Measurements from ENCODE around the gene FNDC3B. TPM values are rescaled to one million over a fixed set of nuclear protein-coding genes. Genes with fewer than 3 reads are reported as not detected.
"Not testable (repeated sequence)": the region's sequence is repeated elsewhere in the genome, so short reads cannot be mapped to it uniquely, and the experiment has no call there.

FNDC3B gene
- total RNA-seq, 2 donors from 2014 or later = 27.0 to 41.6 TPM

- H3K27ac Mint-ChIP-seq = peak overlapping the region; percentile 95
These were observed 461 bp upstream of the FNDC3B start for GRCh38 chr3:172038798-172039435.

GRCh38 chr3:172040078-172040980 is 951 bp downstream of the FNDC3B start:
- peaks cover 2% of the 10 kb centered on the region for H3K36me3 Mint-ChIP-seq (ENCODE audit: low read depth)
- no peak for ATAC-seq
- peak overlapping the region; percentile 95 for H3K27ac Mint-ChIP-seq

More at GRCh38 chr3:172038798-172039435, 461 bp upstream of the FNDC3B start:
- Mint-ChIP-seq H3K4me3 (peak overlapping the region; percentile 99), H3K4me1 (peaks cover 25% of the 10 kb centered on the region), H3K27me3 (no peaks in the 10 kb centered on the region), H3K36me3 (ENCODE audit: low read depth) (peaks cover 2% of the 10 kb centered on the region)
- H3K9me3 ChIP-seq (ENCODE audit: control insufficient read depth, low read length, poor library complexity, severe bottlenecking) = no peaks in the 10 kb centered on the region
- no peak for DNase-seq
- peak; percentile 13 for ATAC-seq

GRCh38 chr3:172040981-172041963 is 1.9 kb downstream of the FNDC3B start:
- ATAC-seq (no peak), DNase-seq (no peak)
- Mint-ChIP-seq H3K4me3 (peak overlapping the region; percentile 85), H3K36me3 (ENCODE audit: low read depth) (peaks cover 2% of the 10 kb centered on the region), H3K27ac (peak overlapping the region; percentile 92), H3K27me3 (no peaks in the 10 kb centered on the region), H3K4me1 (peaks cover 28% of the 10 kb centered on the region)
- no peaks in the 10 kb centered on the region for H3K9me3 ChIP-seq (ENCODE audit: control insufficient read depth, low read length, poor library complexity, severe bottlenecking)

More at GRCh38 chr3:172040078-172040980, 951 bp downstream of the FNDC3B start:
- H3K4me1 Mint-ChIP-seq = peaks cover 22% of the 10 kb centered on the region
- DNase-seq = peak; percentile 19 to 45 (median 38)
- no peaks in the 10 kb centered on the region for H3K27me3 Mint-ChIP-seq
- no peaks in the 10 kb centered on the region for H3K9me3 ChIP-seq (ENCODE audit: control insufficient read depth, low read length, poor library complexity, severe bottlenecking)
- peak overlapping the region; percentile 99 for H3K4me3 Mint-ChIP-seq

GRCh38 chr3:172042136-172042662 is 2.8 kb downstream of the FNDC3B start:
- Mint-ChIP-seq H3K36me3 (ENCODE audit: low read depth) (peaks cover 2% of the 10 kb centered on the region), H3K27ac (peak overlapping the region; percentile 92), H3K27me3 (no peaks in the 10 kb centered on the region), H3K4me3 (peak overlapping the region; percentile 85), H3K4me1 (peaks cover 31% of the 10 kb centered on the region)
- no peaks in the 10 kb centered on the region for H3K9me3 ChIP-seq (ENCODE audit: control insufficient read depth, low read length, poor library complexity, severe bottlenecking)
- no peak for ATAC-seq
- no peak for DNase-seq

GRCh38 chr3:172042663-172043179 is 3.3 kb downstream of the FNDC3B start:
- H3K9me3 ChIP-seq (ENCODE audit: control insufficient read depth, low read length, poor library complexity, severe bottlenecking); H3K27ac Mint-ChIP-seq; H3K4me3 Mint-ChIP-seq; H3K27me3 Mint-ChIP-seq; ATAC-seq; H3K36me3 Mint-ChIP-seq (ENCODE audit: low read depth); DNase-seq: not testable (repeated sequence)
- peaks cover 31% of the 10 kb centered on the region for H3K4me1 Mint-ChIP-seq

- ATAC-seq = no peak
- H3K36me3 Mint-ChIP-seq (ENCODE audit: low read depth) = peaks cover 2% of the 10 kb centered on the region
- peak overlapping the region; percentile 31 for H3K4me3 Mint-ChIP-seq
- no peak for DNase-seq
- H3K27ac Mint-ChIP-seq = no peak overlapping the region
- H3K4me1 Mint-ChIP-seq = peaks cover 32% of the 10 kb centered on the region
- no peaks in the 10 kb centered on the region for H3K27me3 Mint-ChIP-seq
- no peaks in the 10 kb centered on the region for H3K9me3 ChIP-seq (ENCODE audit: control insufficient read depth, low read length, poor library complexity, severe bottlenecking)
These were observed 3.9 kb downstream of the FNDC3B start for GRCh38 chr3:172043233-172043632.

GRCh38 chr3:172043766-172044165 is 4.4 kb downstream of the FNDC3B start:
- H3K4me3 Mint-ChIP-seq = peak overlapping the region; percentile 31
- DNase-seq = no peak
- no peaks in the 10 kb centered on the region for H3K27me3 Mint-ChIP-seq
- no peak for ATAC-seq
- H3K9me3 ChIP-seq (ENCODE audit: control insufficient read depth, low read length, poor library complexity, severe bottlenecking) = no peaks in the 10 kb centered on the region
- H3K4me1 Mint-ChIP-seq = peaks cover 32% of the 10 kb centered on the region
- peak overlapping the region; percentile 75 for H3K27ac Mint-ChIP-seq
- H3K36me3 Mint-ChIP-seq (ENCODE audit: low read depth) = peaks cover 2% of the 10 kb centered on the region

- Mint-ChIP-seq H3K4me1 (peaks cover 29% of the 10 kb centered on the region), H3K27ac (no peak overlapping the region)
These were observed 5.6 kb downstream of the FNDC3B start for GRCh38 chr3:172044833-172045585.

GRCh38 chr3:172046268-172046915 is 7.0 kb downstream of the FNDC3B start:
- H3K27me3 Mint-ChIP-seq = no peaks in the 10 kb centered on the region
- H3K4me1 Mint-ChIP-seq = peaks cover 27% of the 10 kb centered on the region
- ATAC-seq (peak; percentile 36), DNase-seq (no peak)
- H3K36me3 Mint-ChIP-seq (ENCODE audit: low read depth) = no peaks in the 10 kb centered on the region
- no peak overlapping the region for H3K4me3 Mint-ChIP-seq
- H3K9me3 ChIP-seq (ENCODE audit: control insufficient read depth, low read length, poor library complexity, severe bottlenecking) = no peaks in the 10 kb centered on the region
- H3K27ac Mint-ChIP-seq = peak overlapping the region; percentile 27

More at GRCh38 chr3:172044833-172045585, 5.6 kb downstream of the FNDC3B start:
- ATAC-seq (no peak), DNase-seq (no peak)
- no peaks in the 10 kb centered on the region for H3K9me3 ChIP-seq (ENCODE audit: control insufficient read depth, low read length, poor library complexity, severe bottlenecking)
- Mint-ChIP-seq H3K36me3 (ENCODE audit: low read depth) (no peaks in the 10 kb centered on the region), H3K27me3 (no peaks in the 10 kb centered on the region), H3K4me3 (no peak overlapping the region)

- H3K9me3 ChIP-seq (ENCODE audit: control insufficient read depth, low read length, poor library complexity, severe bottlenecking) = no peaks in the 10 kb centered on the region
- H3K27ac Mint-ChIP-seq = peak overlapping the region; percentile 39
- ATAC-seq (no peak), DNase-seq (no peak)
- H3K4me1 Mint-ChIP-seq = peaks cover 26% of the 10 kb centered on the region
- no peak overlapping the region for H3K4me3 Mint-ChIP-seq
- no peaks in the 10 kb centered on the region for H3K27me3 Mint-ChIP-seq
- no peaks in the 10 kb centered on the region for H3K36me3 Mint-ChIP-seq (ENCODE audit: low read depth)
These were observed 8.3 kb downstream of the FNDC3B start for GRCh38 chr3:172047567-172048115.

GRCh38 chr3:172048599-172048998 is 9.2 kb downstream of the FNDC3B start:
- no peaks in the 10 kb centered on the region for H3K36me3 Mint-ChIP-seq (ENCODE audit: low read depth)
- H3K27me3 Mint-ChIP-seq = no peaks in the 10 kb centered on the region
- H3K27ac Mint-ChIP-seq = no peak overlapping the region
- H3K4me3 Mint-ChIP-seq = no peak overlapping the region
- DNase-seq = no peak
- H3K4me1 Mint-ChIP-seq = peaks cover 25% of the 10 kb centered on the region
- no peak for ATAC-seq
- no peaks in the 10 kb centered on the region for H3K9me3 ChIP-seq (ENCODE audit: control insufficient read depth, low read length, poor library complexity, severe bottlenecking)
